Activated CD4-positive, CD25-positive, alpha-beta regulatory T cell treated with anti-CD3 and anti-CD28 coated beads, Interleukin-2, amount 50 U/mL, for 24 hours (primary cell): ENCODE data around the gene IGF1R.

ENCODE experiments used
- ATAC-seq, 2 donors: fragments of 150-1000 bp; cut with Tn5 transposase; one replicate each; pipeline ENCODE4 v1.10.0; 2021; ENCODE audit warnings: mild to moderate bottlenecking in 1 of 2, moderate library complexity in 1 of 2

IGF1R gene

DNA sequence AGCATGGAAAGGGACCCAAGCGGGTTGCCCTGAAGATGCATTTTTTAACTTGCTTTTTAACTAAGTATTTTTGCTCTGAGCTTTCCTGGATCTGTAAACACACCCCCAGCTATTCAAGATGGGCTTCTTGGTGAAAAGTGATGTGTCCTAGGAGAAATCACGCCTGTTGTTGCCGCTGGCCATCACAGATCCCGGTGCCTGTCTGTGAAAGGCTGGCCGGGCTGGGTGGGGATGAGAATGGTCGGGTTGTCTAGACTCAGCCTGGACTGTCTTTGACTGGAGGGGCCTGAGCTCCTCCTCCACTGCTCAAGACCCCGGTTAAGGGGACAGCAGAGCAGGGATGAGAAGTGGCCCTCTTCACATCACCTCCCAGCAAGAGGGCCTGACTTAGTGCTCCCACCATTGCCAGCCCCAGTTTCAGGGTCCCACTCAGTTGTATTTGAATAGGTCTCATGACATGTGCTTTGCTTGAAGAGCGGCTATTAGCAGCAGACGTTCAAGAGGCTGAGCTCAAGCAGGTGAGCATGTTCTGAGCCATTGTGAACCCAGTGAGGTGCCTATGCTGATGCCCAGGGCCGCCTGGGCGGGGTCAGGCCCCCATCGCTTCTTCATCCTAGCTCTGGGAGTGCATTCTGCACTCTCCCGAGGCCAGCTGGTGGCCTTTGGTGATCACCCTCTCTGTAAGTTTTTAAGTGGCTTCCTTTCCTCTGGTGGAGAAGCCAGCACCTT lies 79.9 kb downstream of the IGF1R start:
- ATAC-seq, result no peak

DNA sequence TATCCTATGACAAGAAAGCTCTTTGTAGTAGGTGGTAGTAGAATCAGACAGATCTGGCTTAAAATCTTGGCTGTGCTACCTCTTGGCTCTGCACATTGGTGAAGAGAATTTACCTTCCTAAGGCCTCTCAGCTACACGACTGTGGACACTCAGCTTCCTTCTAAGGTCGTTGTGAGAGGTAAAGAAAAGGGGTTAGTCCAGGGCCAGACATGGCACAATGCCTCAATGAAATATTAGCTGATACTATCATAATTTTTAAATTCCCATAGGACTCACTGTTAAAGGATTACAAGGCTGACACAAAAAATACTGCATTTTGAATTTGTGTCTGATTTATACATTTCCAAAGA lies 80.4 kb downstream of the IGF1R start:
- ATAC-seq, result no peak

DNA sequence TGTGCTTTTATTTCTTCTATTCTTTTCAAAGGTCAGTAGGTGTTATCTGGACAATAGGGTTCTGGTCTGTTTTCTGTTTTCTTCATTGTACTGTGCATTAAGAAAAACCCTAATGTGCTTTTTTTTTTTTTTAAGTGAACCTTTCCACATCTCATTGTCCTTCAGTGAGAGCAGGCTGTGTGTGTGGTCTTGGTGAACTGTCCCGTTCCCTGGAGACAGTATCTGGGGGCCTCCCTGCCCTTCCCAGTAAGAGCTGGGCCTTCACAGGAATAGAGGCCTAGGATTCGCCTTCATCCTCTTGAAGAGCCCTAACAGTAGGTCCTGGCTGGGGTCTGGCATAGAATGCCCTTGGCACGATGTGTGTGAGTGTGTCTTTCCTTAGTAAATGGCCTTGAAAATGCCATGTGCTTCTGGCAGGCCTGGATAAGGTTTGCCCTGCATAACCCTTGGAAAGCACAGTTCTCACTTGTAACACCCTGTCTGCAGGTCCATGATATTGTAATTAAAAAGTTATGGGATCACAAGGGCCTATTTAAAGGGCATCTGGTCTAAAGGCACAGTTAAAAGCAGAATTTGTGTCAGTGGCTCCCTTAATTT lies 81.2 kb downstream of the IGF1R start:
- no peak for ATAC-seq

DNA sequence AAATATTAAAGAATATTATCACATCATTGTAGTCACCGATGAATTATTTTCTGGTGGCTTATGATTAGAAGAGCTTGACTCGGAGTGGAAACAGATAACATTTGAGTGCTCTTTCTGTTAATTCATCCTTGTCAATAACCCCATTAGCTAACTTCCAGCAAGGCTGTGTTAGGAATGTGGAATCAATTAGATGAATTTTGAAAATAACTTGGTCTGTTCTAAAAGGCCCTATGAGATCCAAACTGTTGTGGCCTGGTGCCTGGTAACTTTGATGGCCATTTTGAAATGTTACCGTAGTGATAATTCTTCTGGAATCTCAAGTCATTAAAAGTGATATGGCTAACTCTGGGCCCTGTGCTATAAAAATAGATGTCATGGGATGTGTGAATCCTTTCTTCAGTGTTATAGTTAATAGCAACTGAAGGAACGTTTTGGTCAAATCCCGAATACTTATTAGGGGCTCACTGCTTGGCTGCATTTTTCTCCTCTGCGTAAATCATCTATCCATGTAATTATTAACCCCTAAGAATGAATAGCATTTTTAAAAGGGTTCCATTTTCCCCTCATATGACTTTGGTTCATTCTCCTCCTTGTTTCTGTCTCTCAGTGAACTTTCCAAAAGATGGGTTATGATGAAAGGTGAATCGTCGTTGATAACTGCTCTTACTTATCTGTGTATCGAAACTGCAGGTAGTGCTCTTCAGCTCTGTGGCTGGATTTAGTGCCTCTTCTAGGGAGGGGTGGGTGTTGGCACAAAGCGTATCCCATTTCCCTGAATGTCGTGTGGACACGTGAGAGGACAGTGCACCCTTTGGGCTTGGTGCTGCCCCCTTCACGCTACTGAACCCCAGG lies 82.7 kb downstream of the IGF1R start:
- no peak for ATAC-seq

DNA sequence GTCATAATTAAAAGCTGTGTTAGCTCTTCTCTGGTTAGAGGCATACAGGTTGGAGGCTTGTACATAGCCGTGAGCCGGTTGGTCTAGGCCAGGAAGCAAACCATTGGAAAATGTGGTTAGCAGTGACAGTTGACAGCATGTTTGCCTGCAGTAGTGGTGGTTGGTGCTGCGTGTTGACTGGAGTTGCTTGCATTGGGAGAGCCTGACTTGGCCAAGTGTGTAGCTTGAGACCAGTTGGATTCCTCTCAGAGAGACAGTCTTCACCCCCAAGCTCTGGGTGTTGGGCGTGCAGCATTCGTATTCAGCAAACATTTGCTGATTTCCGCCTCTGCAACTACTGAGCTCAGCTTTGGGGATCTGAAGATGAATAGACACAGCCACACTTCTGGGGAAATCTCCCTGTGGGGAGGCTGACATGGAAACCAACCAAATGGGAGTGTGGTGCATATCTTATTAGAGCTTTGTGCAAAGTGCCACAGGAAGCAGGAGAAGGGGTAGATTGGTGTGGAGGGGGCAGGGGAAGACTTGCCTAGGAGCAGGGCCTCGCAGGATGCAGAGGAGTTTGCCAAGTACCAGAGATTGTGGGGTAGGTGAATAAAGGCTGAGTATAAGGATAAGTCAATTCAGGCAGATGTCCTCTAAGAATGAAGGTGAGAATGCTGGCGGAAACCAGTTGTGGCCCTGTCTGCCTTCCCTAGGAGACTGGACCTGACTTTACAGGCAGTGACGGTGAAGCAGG lies 83.5 kb downstream of the IGF1R start:
- no peak for ATAC-seq

DNA sequence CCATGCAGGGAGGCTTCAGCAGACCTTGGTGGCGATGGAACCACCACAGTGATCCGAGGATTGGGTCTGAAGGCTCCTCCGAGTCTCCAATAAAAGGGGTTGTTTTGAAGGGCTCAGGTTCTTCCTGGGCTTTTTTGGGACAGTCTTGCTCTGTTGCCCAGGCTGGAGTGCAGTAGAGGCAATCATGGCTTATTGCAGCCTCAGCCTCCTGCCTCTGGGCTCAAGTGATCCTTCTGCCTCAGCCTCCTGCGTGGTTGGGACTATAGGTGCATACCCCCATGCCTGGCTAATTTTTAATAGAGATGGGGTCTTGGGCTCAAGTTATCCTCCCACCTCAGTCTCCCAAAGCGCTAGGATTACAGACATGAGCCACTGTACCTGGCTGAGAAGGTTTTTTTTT lies 84.8 kb downstream of the IGF1R start:
- ATAC-seq, result no peak

DNA sequence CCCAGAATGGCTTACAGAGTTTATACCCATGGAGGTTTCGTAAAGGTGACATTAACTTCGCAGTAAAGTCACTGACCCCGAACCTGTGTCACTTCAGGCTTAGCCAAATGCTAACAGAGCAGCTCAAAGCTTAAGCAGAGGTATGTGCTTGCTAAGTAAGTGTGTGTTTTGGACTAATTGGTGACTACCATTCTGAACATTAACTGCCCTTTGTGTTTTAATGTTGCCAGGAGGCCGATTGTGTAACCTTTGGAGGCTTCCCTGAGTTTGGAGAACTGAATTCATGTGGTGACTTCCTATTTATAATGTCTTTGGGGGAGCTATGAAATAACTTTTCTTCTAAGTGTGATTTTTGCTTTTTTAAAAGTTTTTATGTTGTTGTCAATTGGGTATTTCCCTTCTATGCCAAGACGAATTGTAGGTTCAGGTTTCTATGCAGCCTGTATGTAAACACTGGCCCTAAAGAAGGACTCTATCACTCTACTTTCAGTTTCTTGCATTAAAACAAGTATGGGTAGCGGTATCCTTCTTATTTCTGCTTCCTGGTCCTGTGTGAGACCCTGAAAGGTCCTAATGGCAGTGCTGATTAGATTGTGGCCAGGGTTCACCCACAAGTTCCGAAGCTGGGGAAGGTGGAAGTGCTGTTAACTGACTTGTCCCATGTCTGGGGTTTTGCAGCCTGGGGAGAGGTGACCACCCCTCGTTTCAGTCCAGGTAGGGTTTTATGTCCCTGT lies 86.3 kb downstream of the IGF1R start:
- no peak for ATAC-seq

DNA sequence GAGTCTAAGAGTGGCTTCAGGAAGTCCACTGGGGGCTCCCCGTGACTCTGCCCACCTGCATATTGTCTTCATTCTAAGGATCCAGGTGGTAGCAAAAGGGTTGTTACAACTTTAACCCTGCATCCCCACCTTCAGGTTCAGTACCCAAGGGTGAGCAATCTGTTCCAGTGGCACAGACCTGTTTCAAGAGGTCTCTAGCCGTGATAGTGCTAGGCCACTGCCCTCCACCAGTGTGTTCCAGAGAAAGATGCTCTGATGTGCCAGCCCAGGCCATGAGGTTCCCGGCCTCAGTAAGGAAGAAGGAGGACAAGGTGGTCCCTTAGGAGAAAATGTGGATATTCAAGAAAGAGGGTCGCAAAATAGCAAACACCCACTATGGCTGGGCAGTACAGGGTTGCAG lies 87.0 kb downstream of the IGF1R start:
- no peak for ATAC-seq

DNA sequence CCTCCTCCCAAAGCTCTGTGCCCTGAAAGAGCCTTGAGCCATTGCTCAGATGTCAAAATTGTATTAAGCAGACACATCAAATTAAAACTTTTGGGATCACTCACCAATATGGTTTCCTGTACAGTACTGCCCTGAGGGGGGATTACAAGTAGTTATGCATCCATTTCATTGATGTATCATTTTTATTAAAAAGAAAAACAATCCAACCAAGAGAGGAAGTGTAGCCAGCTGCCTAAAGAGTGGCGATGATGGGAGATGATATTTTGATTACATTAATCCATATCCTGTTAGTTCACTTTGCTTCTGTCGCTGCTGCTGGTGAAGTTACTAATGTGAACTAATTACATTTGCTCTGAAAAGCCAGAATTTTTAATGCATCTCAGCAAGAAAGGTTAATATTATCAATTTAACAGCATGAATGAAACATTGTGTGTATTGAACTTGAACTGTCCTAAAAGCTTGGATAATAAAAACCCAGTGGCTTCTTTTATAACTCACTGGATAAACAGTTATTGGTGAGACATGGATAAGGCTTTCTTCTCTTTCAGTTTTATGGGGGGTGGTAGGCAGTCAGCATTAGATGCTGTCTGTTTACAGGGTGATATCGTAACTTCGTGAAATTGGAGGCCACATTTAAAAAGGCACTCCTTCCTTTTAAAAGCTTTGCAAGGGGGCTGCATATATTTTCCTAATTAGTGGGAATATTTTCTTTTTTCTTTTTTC lies 87.7 kb downstream of the IGF1R start:
- no peak for ATAC-seq

DNA sequence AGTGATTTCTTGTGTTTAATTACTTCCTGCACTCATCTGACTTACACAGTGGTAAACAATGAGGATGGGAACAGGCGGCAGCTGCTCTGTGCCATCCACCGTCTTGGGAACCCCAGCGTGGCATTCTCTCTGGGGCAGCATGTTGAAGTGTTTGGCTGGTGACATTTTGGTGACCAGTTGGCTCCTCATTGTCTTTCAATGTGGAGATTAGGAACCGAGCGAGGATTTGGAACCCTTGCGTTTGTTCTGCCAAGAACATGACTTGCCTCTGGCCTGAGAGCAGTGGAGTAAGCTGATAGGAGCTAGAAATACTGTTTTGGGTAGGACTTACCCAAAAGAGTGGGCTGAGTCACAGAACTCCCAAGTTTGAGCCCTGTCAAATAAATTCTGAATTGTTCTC lies 88.8 kb downstream of the IGF1R start:
- no peak for ATAC-seq

DNA sequence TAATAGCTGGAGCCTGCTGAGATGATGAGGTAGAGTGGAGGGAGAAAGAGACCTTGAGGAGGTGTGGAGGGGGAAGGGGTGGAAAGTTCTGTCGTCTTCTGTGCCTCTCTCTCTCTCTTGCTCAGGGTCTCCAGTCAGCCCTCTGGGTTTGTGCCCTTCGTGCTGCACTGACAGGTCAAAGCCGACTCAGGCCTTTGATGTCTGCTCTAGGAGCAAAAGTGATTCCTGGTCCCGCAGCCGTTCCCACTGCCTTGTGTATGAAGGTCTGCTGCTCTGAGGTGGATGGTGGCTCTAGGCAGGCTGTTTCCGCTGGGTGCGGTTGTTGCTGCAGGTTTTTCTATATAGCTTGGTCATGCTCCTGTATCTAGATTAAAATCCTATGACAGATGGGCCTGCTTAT lies 89.4 kb downstream of the IGF1R start:
- no peak for ATAC-seq

DNA sequence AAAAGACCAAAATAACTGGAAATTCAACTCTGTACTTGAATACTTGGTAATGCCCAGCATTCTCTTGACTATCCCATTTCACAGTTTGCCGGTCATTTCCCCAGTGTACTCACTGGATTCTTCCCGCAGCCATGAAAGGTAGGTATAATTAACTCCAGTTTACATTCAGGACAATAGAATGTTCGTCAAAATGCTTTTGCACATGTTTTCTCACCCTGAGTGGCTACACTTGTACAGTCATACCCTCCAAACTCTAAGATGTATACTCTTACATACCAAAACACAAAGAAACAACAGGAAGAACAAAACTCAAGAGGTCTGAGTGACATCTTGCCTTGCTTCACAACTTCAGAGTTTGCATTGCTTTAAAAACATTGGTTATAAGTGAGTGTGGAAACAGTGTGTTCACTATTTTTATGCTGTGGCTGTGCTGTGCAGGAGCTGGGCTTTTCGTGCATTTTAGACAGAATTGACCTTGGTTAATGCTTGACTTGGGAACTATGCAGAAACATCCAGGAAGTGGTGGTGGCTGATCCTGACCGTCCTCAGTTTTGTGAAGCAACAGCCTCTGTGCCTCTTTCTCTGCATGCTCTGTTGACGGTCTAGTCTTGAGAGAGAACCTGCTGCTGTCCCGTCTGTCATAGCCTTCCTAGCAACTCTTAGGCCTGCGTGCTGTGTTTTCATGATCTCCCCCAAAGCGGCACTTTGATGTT lies 90.5 kb downstream of the IGF1R start:
- ATAC-seq, result no peak

DNA sequence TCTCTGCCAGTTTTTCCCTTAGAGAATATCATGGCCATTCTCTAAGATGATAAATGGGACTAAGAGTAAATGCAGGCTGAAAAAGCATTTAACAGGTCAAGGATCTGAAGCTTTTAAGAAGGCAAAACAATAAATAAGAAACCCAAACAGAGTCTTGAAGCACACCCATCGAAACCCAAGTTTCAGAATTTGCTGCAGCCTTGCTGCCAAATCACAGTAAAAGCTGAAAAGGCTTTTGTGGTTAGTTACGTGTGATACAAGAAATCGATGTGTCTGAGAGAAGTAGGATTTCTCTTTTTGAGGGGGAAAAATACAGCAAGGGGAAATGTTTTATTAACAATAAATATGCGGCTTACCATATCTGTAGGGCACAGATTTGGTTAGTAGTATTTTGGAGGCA lies 92.0 kb downstream of the IGF1R start:
- ATAC-seq, result no peak

DNA sequence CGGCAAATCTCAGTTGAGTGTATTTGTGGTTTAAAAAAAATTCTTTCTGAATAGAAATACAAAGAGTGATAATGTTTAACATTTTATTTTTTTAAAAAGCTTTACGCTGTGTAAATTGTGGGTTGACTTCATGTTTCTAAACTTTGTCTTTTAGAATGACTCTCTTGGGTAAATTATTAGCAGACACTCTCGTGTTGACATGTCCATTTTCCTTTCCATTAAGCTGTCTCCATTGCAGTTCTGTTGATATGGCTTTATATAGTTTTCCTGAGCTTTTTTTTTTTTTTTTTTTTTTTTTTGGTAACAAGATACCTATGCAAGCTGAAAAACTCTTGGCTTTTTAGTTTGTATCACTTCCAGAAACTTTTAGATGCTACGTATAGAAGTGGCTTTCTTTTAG lies 92.6 kb downstream of the IGF1R start:
- ATAC-seq, result no peak

DNA sequence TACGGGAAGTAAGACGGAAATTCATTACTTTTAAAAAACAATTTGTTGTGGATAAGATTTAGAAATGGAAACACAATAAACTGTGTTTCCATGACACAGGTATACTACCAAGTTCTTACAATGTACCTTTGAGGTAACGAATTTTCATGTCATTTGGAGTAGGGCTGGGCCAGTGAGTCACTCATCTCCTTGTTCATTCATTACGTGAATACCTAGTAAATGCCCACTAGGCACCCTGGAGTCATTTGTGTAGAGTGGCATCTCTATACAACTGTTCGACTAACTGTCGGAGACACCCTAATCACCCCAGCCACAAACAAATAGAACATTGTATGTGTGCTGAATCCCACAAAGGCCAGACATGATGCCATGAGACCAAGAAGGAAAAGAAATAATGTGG lies 94.8 kb downstream of the IGF1R start:
- no peak for ATAC-seq

DNA sequence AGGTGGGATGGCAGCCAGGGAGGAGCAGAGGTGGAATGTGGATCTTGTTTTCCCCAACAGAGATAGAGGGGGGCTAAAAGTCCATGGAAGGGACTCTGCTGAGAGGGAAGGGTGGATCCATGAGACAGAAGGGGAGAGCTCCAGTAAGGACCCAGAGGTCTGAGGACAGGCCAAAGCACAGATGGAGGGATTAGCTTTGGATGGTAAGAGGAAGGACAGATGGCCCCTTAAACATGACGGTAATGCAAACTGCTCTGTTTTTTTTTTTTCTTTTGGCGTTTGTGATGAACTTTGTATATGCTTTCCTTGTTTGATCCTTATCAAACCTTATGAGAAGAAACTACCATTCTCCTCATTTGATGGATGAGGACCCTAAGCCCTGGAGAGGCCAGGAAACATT lies 96.2 kb downstream of the IGF1R start:
- ATAC-seq, result no peak

DNA sequence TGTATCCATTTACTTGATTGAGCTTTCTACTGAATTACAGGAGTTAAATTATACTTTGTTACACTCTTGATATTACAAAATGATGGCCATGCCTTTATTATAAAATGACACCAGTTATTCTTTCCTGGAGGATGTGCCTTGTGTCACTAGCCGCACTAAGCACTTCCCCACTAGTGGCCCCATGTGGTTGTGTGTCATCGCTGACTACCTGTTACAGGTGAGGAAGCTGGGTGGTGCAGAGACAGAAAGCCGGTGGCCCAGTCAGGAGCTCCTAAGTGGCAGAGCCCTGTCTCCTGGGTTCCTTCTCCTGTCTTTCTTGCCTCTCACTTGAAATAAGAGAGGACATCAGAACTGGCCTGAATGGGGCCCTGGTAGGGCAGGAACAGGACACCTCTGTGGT lies 96.8 kb downstream of the IGF1R start:
- ATAC-seq, result no peak

DNA sequence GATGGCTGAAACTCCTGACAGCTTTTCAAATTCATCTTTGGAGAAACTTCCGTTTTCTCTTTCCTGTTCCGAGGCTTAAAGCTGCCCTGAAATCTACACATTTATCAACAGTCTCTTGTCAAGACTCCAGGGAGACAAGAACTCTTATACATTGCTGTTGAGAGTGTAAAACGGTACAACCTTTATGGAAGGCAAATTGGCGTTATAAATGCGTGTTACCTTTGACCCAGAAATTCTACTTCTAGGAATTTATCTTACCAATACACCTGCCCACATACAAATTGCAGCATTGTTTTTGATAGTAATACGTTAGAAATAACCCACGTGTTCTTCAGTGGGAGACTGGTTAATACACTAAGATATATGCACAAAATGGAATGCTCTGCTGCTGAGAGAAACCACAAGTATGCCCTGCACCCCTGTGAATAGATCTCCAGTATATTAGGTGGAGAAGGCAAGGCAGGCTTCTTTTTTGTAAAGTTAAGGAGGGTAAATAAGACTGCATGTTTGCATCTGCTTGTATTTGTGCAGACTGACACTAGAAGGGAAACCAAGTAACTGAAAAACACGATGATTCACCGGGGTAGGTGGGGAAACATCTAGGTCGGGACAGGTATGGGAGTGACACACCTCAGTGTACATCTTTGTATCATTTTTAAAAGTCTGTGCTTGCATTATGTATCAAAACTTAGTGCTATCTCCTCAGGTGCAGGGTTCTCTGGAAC lies 97.5 kb downstream of the IGF1R start:
- peak in 1 of 2 donors; percentile 39 for ATAC-seq

DNA sequence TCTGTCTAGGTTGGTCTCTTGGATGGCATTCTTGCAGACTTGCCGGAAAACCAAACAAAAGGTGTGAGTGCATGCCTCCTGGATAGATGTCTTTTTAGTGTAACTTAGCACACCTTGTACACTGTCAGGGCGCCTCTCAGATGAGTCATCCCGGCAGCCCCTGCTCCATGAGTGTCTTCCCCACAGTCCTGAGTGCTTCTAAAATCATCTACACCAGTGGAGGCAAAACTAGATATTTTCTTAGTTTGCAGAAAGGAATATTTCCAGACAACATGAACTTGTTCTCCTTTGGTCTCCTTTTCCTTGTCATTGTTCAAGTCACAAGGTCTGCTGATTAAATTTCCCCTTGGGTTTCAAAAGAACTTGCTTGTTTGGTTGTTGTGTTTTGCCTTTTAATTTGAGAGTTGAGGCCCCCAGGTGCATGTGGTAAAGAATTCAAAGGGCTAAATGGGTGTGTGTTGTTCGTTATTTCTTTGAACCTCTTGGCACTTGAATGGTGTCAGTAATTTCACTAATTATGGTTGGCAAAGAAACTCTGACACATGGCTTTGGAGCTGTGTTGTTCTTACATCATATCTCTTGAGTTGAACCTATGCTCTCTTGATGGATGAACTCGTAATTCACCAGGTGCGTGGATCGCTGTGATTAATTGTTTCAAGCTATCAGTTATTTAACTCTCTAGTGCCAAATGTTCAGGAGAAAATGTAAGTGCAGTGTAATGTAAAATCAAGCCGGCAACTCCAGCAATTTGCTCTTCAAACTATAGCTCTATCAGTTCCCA lies 98.2 kb downstream of the IGF1R start:
- ATAC-seq, result peak in 1 of 2 donors; percentile 36

DNA sequence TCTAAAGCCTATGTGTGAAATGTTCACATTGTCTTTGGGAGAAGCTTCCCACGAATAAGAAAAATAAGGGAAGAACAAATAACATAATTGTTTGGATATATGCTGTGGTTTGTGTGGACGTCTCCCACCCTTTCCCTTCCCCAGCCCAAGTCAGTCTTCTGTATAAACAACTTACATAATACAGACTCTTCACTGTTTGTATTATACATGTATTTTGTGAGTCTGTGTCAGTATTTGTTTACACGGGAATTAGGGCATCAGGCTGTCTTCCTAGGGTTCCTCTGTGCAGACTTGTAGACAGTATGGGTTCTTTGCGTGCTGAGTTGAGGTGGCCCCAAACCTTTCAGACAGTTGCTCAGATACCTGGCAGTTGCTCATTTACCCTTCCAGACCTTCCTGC lies 103.4 kb downstream of the IGF1R start:
- no peak for ATAC-seq
